HG02588 (cell line): ENCODE results near the gene NKD2.
"Not testable (repeated sequence)": the region's sequence is repeated elsewhere in the genome, so short reads cannot be mapped to it uniquely, and the experiment has no call there.

ENCODE experiments used
- ATAC-seq: cut with Tn5 transposase; IDR thresholded peaks from one replicate; pipeline ENCODE4 v1.9.1; 2021; ENCODE audit warnings: mild to moderate bottlenecking, moderate library complexity; ENCODE audit not compliant: unreplicated experiment

The NKD2 gene

GRCh38 chr5:1066676-1067075, 58.1 kb downstream of the NKD2 start:
- no peak for ATAC-seq

- ATAC-seq: no peak
These were observed 58.8 kb downstream of the NKD2 start for GRCh38 chr5:1067141-1068121.

GRCh38 chr5:1068204-1068894, 59.7 kb downstream of the NKD2 start:
- ATAC-seq: no peak

- no peak for ATAC-seq
These were observed 60.5 kb downstream of the NKD2 start for GRCh38 chr5:1068895-1069719.

- ATAC-seq: no peak
These were observed 61.1 kb downstream of the NKD2 start for GRCh38 chr5:1069720-1070088.

GRCh38 chr5:1073239-1074102, 64.9 kb downstream of the NKD2 start:
- ATAC-seq: no peak

- ATAC-seq: no peak
These were observed 65.6 kb downstream of the NKD2 start for GRCh38 chr5:1074226-1074625.

GRCh38 chr5:1074816-1075554, 66.4 kb downstream of the NKD2 start:
- ATAC-seq: no peak

GRCh38 chr5:1075555-1075881, 66.9 kb downstream of the NKD2 start:
- no peak for ATAC-seq

- ATAC-seq: no peak
These were observed 67.3 kb downstream of the NKD2 start for GRCh38 chr5:1075931-1076330.

- no peak for ATAC-seq
These were observed 67.8 kb downstream of the NKD2 start for GRCh38 chr5:1076406-1076805.

- ATAC-seq: no peak
These were observed 68.4 kb downstream of the NKD2 start for GRCh38 chr5:1077026-1077425.

- no peak for ATAC-seq
These were observed 69.0 kb downstream of the NKD2 start for GRCh38 chr5:1077491-1078020.

- ATAC-seq: no peak
These were observed 69.6 kb downstream of the NKD2 start for GRCh38 chr5:1078206-1078605.

- no peak for ATAC-seq
These were observed 70.2 kb downstream of the NKD2 start for GRCh38 chr5:1078851-1079250.

- ATAC-seq: no peak
These were observed 70.9 kb downstream of the NKD2 start for GRCh38 chr5:1079486-1079885.

GRCh38 chr5:1079961-1080360, 71.4 kb downstream of the NKD2 start:
- no peak for ATAC-seq

- ATAC-seq: no peak
These were observed 71.8 kb downstream of the NKD2 start for GRCh38 chr5:1080432-1080831.

- ATAC-seq: no peak
These were observed 72.9 kb downstream of the NKD2 start for GRCh38 chr5:1081519-1081918.

GRCh38 chr5:1083026-1083425, 74.4 kb downstream of the NKD2 start:
- not testable (repeated sequence) for ATAC-seq
